ENCODE measurements around the gene PRAMEF2. TPM values are rescaled to one million over a fixed set of nuclear protein-coding genes. Genes with fewer than 3 reads are reported as not detected.
"Not testable (repeated sequence)": the region's sequence is repeated elsewhere in the genome, so short reads cannot be mapped to it uniquely, and the experiment has no call there.

Gene PRAMEF2
- total RNA-seq, 3 donors from 2014 or later, result not detected

DNA sequence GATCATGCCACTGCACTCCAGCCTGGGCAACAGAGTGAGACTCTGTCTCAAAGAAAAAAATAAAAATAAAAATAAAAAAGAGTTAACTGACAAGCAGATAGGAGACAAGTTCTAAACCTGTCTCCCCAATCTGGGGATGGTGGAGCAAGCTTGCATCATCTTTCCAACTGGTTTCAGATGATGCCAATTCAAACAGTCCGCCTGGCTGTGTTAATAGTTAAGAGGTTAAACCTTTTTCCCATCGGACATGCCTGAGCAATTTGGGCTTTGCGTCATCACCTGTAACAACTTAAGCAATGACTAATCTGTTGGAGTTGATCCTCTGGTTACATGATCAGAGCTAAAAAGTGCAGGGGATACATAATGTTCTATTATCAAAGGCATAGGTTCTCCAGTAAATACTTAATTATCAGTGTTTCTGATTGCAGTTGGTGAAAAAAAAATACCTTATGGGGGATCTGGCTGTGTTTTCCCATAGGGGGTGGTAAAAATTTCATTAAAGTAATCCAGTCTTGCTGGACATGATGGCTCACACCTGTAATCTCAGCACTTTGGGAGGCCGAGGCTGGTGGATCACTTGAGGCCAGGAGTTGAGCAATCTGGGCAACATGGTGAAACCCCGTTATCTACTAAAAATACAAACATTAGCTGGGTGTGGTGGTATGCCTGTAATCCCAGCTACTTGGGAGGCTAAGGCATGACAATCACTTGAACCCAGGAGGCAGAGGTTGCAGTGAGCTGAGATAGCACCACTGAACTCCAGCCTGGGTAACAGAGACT, 47.1 kb downstream of the PRAMEF2 start:
- not testable (repeated sequence) for H3K36me3 Mint-ChIP-seq (ENCODE audit: insufficient read depth); ATAC-seq; H3K9me3 Mint-ChIP-seq

More for the DNA sequence above, 47.1 kb downstream of the PRAMEF2 start:
- DNase-seq; H3K4me1 Mint-ChIP-seq (ENCODE audit: low read depth); H3K27me3 Mint-ChIP-seq (ENCODE audit: low read depth); H3K4me3 Mint-ChIP-seq: not testable (repeated sequence)

Other genes with a start within 250 kb of the PRAMEF2 start
- gene DHRS3, start 238.9 kb upstream of the PRAMEF2 start, total RNA-seq, result 10 to 100 TPM; 60.4 to 72.6 (median 69.9) TPM
- gene AADACL4, start 213.0 kb upstream of the PRAMEF2 start, total RNA-seq, result not detected
- gene AADACL3, start 141.0 kb upstream of the PRAMEF2 start, total RNA-seq, result not detected
- not detected for gene CFAP107, start 110.9 kb upstream of the PRAMEF2 start, total RNA-seq
- not detected for gene PRAMEF12, start 83.3 kb upstream of the PRAMEF2 start, total RNA-seq
- not detected for gene PRAMEF1, start 65.7 kb upstream of the PRAMEF2 start, total RNA-seq
- gene PRAMEF11, start 25.7 kb upstream of the PRAMEF2 start, total RNA-seq, result not detected
- not detected for gene HNRNPCL1, start 8.4 kb upstream of the PRAMEF2 start, total RNA-seq
- not detected for gene PRAMEF4, start 29.1 kb downstream of the PRAMEF2 start, total RNA-seq
- gene PRAMEF10, start 41.2 kb downstream of the PRAMEF2 start, total RNA-seq, result not detected
- gene PRAMEF7, start 59.5 kb downstream of the PRAMEF2 start, total RNA-seq, result not detected
- gene PRAMEF6, start 90.5 kb downstream of the PRAMEF2 start, total RNA-seq, result not detected
- not detected for gene PRAMEF27, start 199.5 kb downstream of the PRAMEF2 start, total RNA-seq
- gene HNRNPCL3, start 203.7 kb downstream of the PRAMEF2 start, total RNA-seq, result not detected
- not detected for gene PRAMEF25, start 213.7 kb downstream of the PRAMEF2 start, total RNA-seq